Right cardiac atrium (tissue), 5 donors: Measurements from ENCODE around the gene CLIC3. TPM values are rescaled to one million over a fixed set of nuclear protein-coding genes. Genes with fewer than 3 reads are reported as not detected.
"Not testable (repeated sequence)": the region's sequence is repeated elsewhere in the genome, so short reads cannot be mapped to it uniquely, and the experiment has no call there.

Experiments used
- ATAC-seq, 2 donors: fragments of 200-7000 bp; cut with Tn5 transposase; one replicate each; pipeline versions ENCODE4 v1.8.0 to v1.9.1; 2020; ENCODE audit warnings: moderate library complexity in 2 of 2, mild to moderate bottlenecking in 1 of 2
- DNase-seq, 3 donors: peaks; one replicate each; pipeline ENCODE4 v3.0.0-alpha.2; 2020
- H3K27ac ChIP-seq: one replicate; pipeline ENCODE4 v1.5.1; 2013; ENCODE audit warnings: mild to moderate bottlenecking, low read length, control low read depth, moderate library complexity
- H3K27me3 ChIP-seq: one replicate; pipeline ENCODE4 v1.6.1; 2013; ENCODE audit not compliant: control insufficient read depth, insufficient read depth
- H3K4me1 ChIP-seq: one replicate; pipeline ENCODE4 v1.6.1; 2013; ENCODE audit warnings: low read length; ENCODE audit not compliant: control insufficient read depth, insufficient read depth
- H3K4me3 ChIP-seq: one replicate; pipeline ENCODE4 v1.5.1; 2013; ENCODE audit warnings: low read length, control low read depth
- H3K9me3 ChIP-seq: one replicate; pipeline ENCODE4 v1.6.1; 2013; ENCODE audit warnings: low read length; ENCODE audit not compliant: control insufficient read depth
- WGBS: extraction: QIAGEN DNeasy Blood & Tissue Kit; methylation state at CpG from one replicate; pipeline ENCODE4 v1.1.7; 2013; 5-methylcytosine and 5-hydroxymethylcytosine counted together
- intact Hi-C, 4 donors: fragments of 100-400 bp; cut with DNase I; formaldehyde crosslinking; loops; one replicate each; pipeline versions ENCODE4 v1.11.0 to v1.14.0; 2022 to 2023
- polyA plus RNA-seq: library from polyadenylated mRNA; stranded (reverse); fragments of 200-250 nt; gene quantifications from one replicate; pipeline ENCODE4 v1.2.3, GENCODE V29; 2013
- total RNA-seq, 4 donors: library from RNA; stranded (reverse); fragmentation: NEBNext Ultra II Directional; extraction: Animal tissue kit (Norgen Biotek cat#: 25700); gene quantifications; one replicate each; pipeline ENCODE4 v1.2.1, GENCODE V29; 2021
- donor health status: healthy with polysubstance abuse.
- donor health status: DM: no; HTN: yes; CAD: no.
- donor health status: DM: no; HTN: no; CAD: no.
- donor health status: DM: no; HTN: yes; CAD: no; lungs with severe emphysema.
- donor health status: DM: yes; HTN: yes; CAD: no.

The CLIC3 gene
- total and polyA plus RNA-seq, 5 donors, result 2.8 to 6.2 (median 4.9) TPM

- intact Hi-C loops, result no loop called here
- H3K9me3 ChIP-seq, result no peaks in the 10 kb centered on the region
- no peak overlapping the region for H3K4me3 ChIP-seq
- DNase-seq, result no peak
- H3K4me1 ChIP-seq, result no peaks in the 10 kb centered on the region
- ATAC-seq, result peak in 1 of 2 donors; percentile 4
- H3K27ac ChIP-seq, result no peak overlapping the region
- WGBS, result 81% methylated on average over 22 of the region's 22 CpGs
- no peaks in the 10 kb centered on the region for H3K27me3 ChIP-seq
Measured at GRCh38 chr9:137008312-137008711, 11.9 kb upstream of the CLIC3 start.

GRCh38 chr9:137007816-137008270 lies 11.5 kb upstream of the CLIC3 start:
- Histone ChIP-seq H3K4me1 (no peaks in the 10 kb centered on the region), H3K27ac (no peak overlapping the region), H3K4me3 (no peak overlapping the region), H3K27me3 (no peaks in the 10 kb centered on the region), H3K9me3 (no peaks in the 10 kb centered on the region)
- 89% methylated on average over 13 of the region's 13 CpGs for WGBS
- peak in 1 of 2 donors; percentile 4 for ATAC-seq
- intact Hi-C loops, result no loop called here
- no peak for DNase-seq

GRCh38 chr9:137007108-137007815 lies 10.9 kb upstream of the CLIC3 start:
- 78% methylated on average over 30 of the region's 30 CpGs for WGBS
- Histone ChIP-seq H3K9me3 (no peaks in the 10 kb centered on the region), H3K4me1 (no peaks in the 10 kb centered on the region), H3K4me3 (no peak overlapping the region), H3K27ac (no peak overlapping the region), H3K27me3 (no peaks in the 10 kb centered on the region)
- ATAC-seq (no peak), DNase-seq (peak in 1 of 3 donors; percentile 71)
- intact Hi-C loops, result no loop called here

- DNase-seq, result peak in 1 of 3 donors; percentile 61
- intact Hi-C loops, result no loop called here
- Histone ChIP-seq H3K9me3 (no peaks in the 10 kb centered on the region), H3K27ac (no peak overlapping the region), H3K4me1 (no peaks in the 10 kb centered on the region), H3K4me3 (no peak overlapping the region), H3K27me3 (no peaks in the 10 kb centered on the region)
- WGBS, result 59% methylated on average over 24 of the region's 24 CpGs
- peak in 1 of 2 donors; percentile 17 for ATAC-seq
Measured at GRCh38 chr9:137006116-137007003, 10.0 kb upstream of the CLIC3 start.

- DNase-seq, H3K27me3 ChIP-seq, H3K27ac ChIP-seq, H3K9me3 ChIP-seq, H3K4me3 ChIP-seq, H3K4me1 ChIP-seq, ATAC-seq, intact Hi-C loops: not testable (repeated sequence)
- WGBS, result 42% methylated on average over 17 of the region's 17 CpGs
Measured at GRCh38 chr9:137004285-137004684, 7.9 kb upstream of the CLIC3 start.

GRCh38 chr9:137002646-137003041 lies 6.3 kb upstream of the CLIC3 start:
- Histone ChIP-seq H3K4me3 (no peak overlapping the region), H3K9me3 (no peaks in the 10 kb centered on the region), H3K27me3 (no peaks in the 10 kb centered on the region), H3K4me1 (no peaks in the 10 kb centered on the region), H3K27ac (no peak overlapping the region)
- 87% methylated on average over 10 of the region's 10 CpGs for WGBS
- ATAC-seq (no peak), DNase-seq (no peak)
- intact Hi-C loops, result no loop called here

GRCh38 chr9:137001857-137002645 lies 5.7 kb upstream of the CLIC3 start:
- Histone ChIP-seq H3K27ac (no peak overlapping the region), H3K27me3 (no peaks in the 10 kb centered on the region), H3K4me1 (no peaks in the 10 kb centered on the region), H3K4me3 (no peak overlapping the region), H3K9me3 (no peaks in the 10 kb centered on the region)
- DNase-seq, result no peak
- ATAC-seq, result no peak
- intact Hi-C loops, result no loop called here
- WGBS, result 86% methylated on average over 20 of the region's 20 CpGs

- H3K9me3 ChIP-seq, result no peaks in the 10 kb centered on the region
- H3K27ac ChIP-seq, result no peak overlapping the region
- no peaks in the 10 kb centered on the region for H3K4me1 ChIP-seq
- ATAC-seq (no peak), DNase-seq (no peak)
- H3K4me3 ChIP-seq, result no peak overlapping the region
- intact Hi-C loops, result no loop called here
- WGBS, result 71% methylated on average over 10 of the region's 10 CpGs
- H3K27me3 ChIP-seq, result no peaks in the 10 kb centered on the region
Measured at GRCh38 chr9:137000177-137000930, 4.0 kb upstream of the CLIC3 start.

GRCh38 chr9:136997830-136998234 lies 1.5 kb upstream of the CLIC3 start:
- Histone ChIP-seq H3K27me3 (no peaks in the 10 kb centered on the region), H3K4me1 (peaks cover 4% of the 10 kb centered on the region), H3K9me3 (no peaks in the 10 kb centered on the region), H3K4me3 (no peak overlapping the region), H3K27ac (no peak overlapping the region)
- intact Hi-C loops, result no loop called here
- WGBS, result 51% methylated on average over 18 of the region's 18 CpGs
- ATAC-seq (no peak), DNase-seq (no peak)

- DNase-seq (no peak), ATAC-seq (no peak)
- Histone ChIP-seq H3K27ac (no peak overlapping the region), H3K9me3 (no peaks in the 10 kb centered on the region), H3K4me1 (peaks cover 4% of the 10 kb centered on the region), H3K4me3 (no peak overlapping the region), H3K27me3 (no peaks in the 10 kb centered on the region)
- WGBS, result 81% methylated on average over 10 of the region's 10 CpGs
- intact Hi-C loops, result no loop called here
Measured at GRCh38 chr9:136997371-136997770, 1.0 kb upstream of the CLIC3 start.
